ENCODE data around the gene GPATCH8. TPM values are rescaled to one million over a fixed set of nuclear protein-coding genes. Genes with fewer than 3 reads are reported as not detected.

Gene GPATCH8
- total and polyA plus RNA-seq, 10 of the 15 experiments (the other 5 are each of a cell fraction or from before 2014, with no cell fraction given) = 11.7 to 45.1 (median 21.3) TPM

DNA sequence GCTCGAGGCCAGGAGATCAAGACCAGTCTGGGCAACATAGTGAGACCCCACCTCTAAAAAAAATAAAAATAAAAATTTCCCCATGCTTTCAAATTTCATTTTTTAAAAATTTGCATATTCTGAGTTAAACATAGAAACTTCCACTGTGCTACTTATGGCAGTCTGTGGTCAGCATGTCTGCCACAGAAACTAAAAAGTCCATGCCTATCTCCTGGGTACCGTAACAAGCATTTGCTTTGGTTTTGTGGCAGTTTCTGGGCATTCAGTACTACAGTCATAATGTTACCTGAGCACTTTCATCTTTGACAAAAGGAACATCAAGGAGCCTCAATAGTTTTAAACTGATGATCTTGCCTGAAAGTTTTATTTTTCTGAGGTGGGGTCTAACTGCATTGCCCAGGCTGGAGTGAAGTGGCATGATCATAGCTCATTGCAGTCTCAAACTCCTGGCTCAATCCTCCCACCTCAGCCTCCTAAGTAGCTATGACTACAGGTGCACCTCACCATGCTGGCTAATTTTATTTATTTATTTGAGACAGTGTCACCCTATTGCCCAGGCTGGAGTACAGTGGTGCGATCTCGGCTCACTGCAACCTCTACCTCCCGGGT, 100.5 kb downstream of the GPATCH8 start (continued):
- TF ChIP-seq, protein P1, sequence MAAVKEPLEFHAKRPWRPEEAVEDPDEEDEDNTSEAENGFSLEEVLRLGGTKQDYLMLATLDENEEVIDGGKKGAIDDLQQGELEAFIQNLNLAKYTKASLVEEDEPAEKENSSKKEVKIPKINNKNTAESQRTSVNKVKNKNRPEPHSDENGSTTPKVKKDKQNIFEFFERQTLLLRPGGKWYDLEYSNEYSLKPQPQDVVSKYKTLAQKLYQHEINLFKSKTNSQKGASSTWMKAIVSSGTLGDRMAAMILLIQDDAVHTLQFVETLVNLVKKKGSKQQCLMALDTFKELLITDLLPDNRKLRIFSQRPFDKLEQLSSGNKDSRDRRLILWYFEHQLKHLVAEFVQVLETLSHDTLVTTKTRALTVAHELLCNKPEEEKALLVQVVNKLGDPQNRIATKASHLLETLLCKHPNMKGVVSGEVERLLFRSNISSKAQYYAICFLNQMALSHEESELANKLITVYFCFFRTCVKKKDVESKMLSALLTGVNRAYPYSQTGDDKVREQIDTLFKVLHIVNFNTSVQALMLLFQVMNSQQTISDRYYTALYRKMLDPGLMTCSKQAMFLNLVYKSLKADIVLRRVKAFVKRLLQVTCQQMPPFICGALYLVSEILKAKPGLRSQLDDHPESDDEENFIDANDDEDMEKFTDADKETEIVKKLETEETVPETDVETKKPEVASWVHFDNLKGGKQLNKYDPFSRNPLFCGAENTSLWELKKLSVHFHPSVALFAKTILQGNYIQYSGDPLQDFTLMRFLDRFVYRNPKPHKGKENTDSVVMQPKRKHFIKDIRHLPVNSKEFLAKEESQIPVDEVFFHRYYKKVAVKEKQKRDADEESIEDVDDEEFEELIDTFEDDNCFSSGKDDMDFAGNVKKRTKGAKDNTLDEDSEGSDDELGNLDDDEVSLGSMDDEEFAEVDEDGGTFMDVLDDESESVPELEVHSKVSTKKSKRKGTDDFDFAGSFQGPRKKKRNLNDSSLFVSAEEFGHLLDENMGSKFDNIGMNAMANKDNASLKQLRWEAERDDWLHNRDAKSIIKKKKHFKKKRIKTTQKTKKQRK (IDR thresholded peaks at IDR 0.05; ENCODE audit: low read depth, low read length) = no peak
- TF ChIP-seq PAX8 (IDR thresholded peaks at IDR 0.05) (no peak), SIN3A (IDR thresholded peaks at IDR 0.05; ENCODE audit: low read depth, low read length) (no peak), GABPA (IDR thresholded peaks at IDR 0.05; ENCODE audit: low read depth) (no peak), CBX3 (IDR thresholded peaks at IDR 0.05; ENCODE audit: borderline replicate concordance, low read depth) (no peak), IRF4 (IDR thresholded peaks at IDR 0.05; ENCODE audit: low read depth, low read length) (peak; percentile 83; the same call in 1 of the 2 replicates), FOXM1 (IDR thresholded peaks at IDR 0.05; ENCODE audit: low read depth, low read length) (peak; percentile 67; the same call in 1 of the 2 replicates), CREB1 (IDR thresholded peaks at IDR 0.05; ENCODE audit: low read depth) (0 out of 2 replicates have a peak, but pooled peaks have one; percentile 16), SMC3 (IDR thresholded peaks at IDR 0.05; ENCODE audit: borderline replicate concordance, low read length) (no peak), KAT2A (conservative IDR thresholded peaks at IDR 0.05; ENCODE audit: control insufficient read depth, low read depth, low read length) (no peak), KDM1A (IDR thresholded peaks at IDR 0.05; ENCODE audit: borderline replicate concordance) (no peak), ZBED1 (IDR thresholded peaks at IDR 0.05; ENCODE audit: borderline replicate concordance) (no peak), BCL11A (IDR thresholded peaks at IDR 0.05; ENCODE audit: low read depth, low read length) (0 out of 2 replicates have a peak, but pooled peaks have one; percentile 35)
- TF ChIP-seq, protein P2, sequence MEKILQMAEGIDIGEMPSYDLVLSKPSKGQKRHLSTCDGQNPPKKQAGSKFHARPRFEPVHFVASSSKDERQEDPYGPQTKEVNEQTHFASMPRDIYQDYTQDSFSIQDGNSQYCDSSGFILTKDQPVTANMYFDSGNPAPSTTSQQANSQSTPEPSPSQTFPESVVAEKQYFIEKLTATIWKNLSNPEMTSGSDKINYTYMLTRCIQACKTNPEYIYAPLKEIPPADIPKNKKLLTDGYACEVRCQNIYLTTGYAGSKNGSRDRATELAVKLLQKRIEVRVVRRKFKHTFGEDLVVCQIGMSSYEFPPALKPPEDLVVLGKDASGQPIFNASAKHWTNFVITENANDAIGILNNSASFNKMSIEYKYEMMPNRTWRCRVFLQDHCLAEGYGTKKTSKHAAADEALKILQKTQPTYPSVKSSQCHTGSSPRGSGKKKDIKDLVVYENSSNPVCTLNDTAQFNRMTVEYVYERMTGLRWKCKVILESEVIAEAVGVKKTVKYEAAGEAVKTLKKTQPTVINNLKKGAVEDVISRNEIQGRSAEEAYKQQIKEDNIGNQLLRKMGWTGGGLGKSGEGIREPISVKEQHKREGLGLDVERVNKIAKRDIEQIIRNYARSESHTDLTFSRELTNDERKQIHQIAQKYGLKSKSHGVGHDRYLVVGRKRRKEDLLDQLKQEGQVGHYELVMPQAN (conservative IDR thresholded peaks at IDR 0.05) = no peak
- TF ChIP-seq, protein P3, sequence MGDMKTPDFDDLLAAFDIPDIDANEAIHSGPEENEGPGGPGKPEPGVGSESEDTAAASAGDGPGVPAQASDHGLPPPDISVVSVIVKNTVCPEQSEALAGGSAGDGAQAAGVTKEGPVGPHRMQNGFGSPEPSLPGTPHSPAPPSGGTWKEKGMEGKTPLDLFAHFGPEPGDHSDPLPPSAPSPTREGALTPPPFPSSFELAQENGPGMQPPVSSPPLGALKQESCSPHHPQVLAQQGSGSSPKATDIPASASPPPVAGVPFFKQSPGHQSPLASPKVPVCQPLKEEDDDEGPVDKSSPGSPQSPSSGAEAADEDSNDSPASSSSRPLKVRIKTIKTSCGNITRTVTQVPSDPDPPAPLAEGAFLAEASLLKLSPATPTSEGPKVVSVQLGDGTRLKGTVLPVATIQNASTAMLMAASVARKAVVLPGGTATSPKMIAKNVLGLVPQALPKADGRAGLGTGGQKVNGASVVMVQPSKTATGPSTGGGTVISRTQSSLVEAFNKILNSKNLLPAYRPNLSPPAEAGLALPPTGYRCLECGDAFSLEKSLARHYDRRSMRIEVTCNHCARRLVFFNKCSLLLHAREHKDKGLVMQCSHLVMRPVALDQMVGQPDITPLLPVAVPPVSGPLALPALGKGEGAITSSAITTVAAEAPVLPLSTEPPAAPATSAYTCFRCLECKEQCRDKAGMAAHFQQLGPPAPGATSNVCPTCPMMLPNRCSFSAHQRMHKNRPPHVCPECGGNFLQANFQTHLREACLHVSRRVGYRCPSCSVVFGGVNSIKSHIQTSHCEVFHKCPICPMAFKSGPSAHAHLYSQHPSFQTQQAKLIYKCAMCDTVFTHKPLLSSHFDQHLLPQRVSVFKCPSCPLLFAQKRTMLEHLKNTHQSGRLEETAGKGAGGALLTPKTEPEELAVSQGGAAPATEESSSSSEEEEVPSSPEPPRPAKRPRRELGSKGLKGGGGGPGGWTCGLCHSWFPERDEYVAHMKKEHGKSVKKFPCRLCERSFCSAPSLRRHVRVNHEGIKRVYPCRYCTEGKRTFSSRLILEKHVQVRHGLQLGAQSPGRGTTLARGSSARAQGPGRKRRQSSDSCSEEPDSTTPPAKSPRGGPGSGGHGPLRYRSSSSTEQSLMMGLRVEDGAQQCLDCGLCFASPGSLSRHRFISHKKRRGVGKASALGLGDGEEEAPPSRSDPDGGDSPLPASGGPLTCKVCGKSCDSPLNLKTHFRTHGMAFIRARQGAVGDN (IDR thresholded peaks at IDR 0.05) = no peak
- TF ChIP-seq, protein P4, sequence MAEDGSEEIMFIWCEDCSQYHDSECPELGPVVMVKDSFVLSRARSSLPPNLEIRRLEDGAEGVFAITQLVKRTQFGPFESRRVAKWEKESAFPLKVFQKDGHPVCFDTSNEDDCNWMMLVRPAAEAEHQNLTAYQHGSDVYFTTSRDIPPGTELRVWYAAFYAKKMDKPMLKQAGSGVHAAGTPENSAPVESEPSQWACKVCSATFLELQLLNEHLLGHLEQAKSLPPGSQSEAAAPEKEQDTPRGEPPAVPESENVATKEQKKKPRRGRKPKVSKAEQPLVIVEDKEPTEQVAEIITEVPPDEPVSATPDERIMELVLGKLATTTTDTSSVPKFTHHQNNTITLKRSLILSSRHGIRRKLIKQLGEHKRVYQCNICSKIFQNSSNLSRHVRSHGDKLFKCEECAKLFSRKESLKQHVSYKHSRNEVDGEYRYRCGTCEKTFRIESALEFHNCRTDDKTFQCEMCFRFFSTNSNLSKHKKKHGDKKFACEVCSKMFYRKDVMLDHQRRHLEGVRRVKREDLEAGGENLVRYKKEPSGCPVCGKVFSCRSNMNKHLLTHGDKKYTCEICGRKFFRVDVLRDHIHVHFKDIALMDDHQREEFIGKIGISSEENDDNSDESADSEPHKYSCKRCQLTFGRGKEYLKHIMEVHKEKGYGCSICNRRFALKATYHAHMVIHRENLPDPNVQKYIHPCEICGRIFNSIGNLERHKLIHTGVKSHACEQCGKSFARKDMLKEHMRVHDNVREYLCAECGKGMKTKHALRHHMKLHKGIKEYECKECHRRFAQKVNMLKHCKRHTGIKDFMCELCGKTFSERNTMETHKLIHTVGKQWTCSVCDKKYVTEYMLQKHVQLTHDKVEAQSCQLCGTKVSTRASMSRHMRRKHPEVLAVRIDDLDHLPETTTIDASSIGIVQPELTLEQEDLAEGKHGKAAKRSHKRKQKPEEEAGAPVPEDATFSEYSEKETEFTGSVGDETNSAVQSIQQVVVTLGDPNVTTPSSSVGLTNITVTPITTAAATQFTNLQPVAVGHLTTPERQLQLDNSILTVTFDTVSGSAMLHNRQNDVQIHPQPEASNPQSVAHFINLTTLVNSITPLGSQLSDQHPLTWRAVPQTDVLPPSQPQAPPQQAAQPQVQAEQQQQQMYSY (CRISPR knock-in tag; IDR thresholded peaks at IDR 0.05) = no peak

All from GM12878 (cell line).